Esophagus squamous epithelium (tissue), 5 donors: ENCODE measurements around the gene ANKRD29. TPM values are rescaled to one million over a fixed set of nuclear protein-coding genes. Genes with fewer than 3 reads are reported as not detected.

ENCODE experiments used
- DNase-seq: peaks from one replicate; lab custom pipeline; 2025; lab: John Stamatoyannopoulos, UW
- H3K27ac ChIP-seq, 4 donors: fragments of 200-600 bp; sonication (generic); one replicate each; pipeline ENCODE4 v1.5.1; 2016 to 2019; ENCODE audit warnings: mild to moderate bottlenecking in 1 of 4
- H3K27me3 ChIP-seq, 4 donors: fragments of 200-600 bp; sonication (generic); 1 replicate in 3 of 4; 2 replicates in 1 of 4; pipeline versions ENCODE4 v1.5.1 to v1.6.0; 2017 to 2021; ENCODE audit warnings: antibody characterized with exemption in 1 of 4
- H3K36me3 ChIP-seq, 3 donors: fragments of 200-600 bp; sonication (generic); one replicate each; pipeline ENCODE4 v1.5.1; 2016 to 2019
- H3K4me1 ChIP-seq, 3 donors: fragments of 200-600 bp; sonication (generic); one replicate each; pipeline ENCODE4 v1.5.1; 2017 to 2019
- H3K4me3 ChIP-seq, 4 donors: fragments of 200-600 bp; sonication (generic); 1 replicate in 3 of 4; 2 replicates in 1 of 4; pipeline ENCODE4 v1.5.1; 2016 to 2019; ENCODE audit warnings: mild to moderate bottlenecking in 2 of 4, moderate library complexity in 1 of 4
- H3K9me3 ChIP-seq, 3 donors: fragments of 200-600 bp; sonication (generic); one replicate each; pipeline ENCODE4 v1.5.1; 2016 to 2019
- POLR2A ChIP-seq, 4 donors: fragments of 450-650 bp; IDR thresholded peaks; one replicate each; pipeline ENCODE4 v1.6.1; 2017; ENCODE audit warnings: antibody characterized with exemption in 4 of 4, mild to moderate bottlenecking in 4 of 4, moderate library complexity in 3 of 4
- WGBS, 2 donors: methylation state at CpG; one replicate each; pipeline ENCODE4 v1.1.5; 2018; 5-methylcytosine and 5-hydroxymethylcytosine counted together
- intact Hi-C: fragments of 100-400 bp; cut with DNase I; formaldehyde crosslinking; loops from one replicate; pipeline ENCODE4 v1.15.0; 2022
- total RNA-seq, 4 donors: library from RNA; depleted of rRNA; stranded (reverse); fragments of >200 nt; gene quantifications; one replicate each; pipeline ENCODE4 v1.1.0, GENCODE V29; 2016
- TF ChIP-seq, protein P1 (sequence below), 6 experiments: fragments of 450-650 bp in 4 of 6; fragments of 200-600 bp in 2 of 6; sonication (generic) in 2 of 6; IDR thresholded peaks; one replicate each; pipeline ENCODE4 v1.5.1; 2016 to 2019; ENCODE audit warnings: antibody characterized with exemption in 6 of 6, mild to moderate bottlenecking in 4 of 6, moderate library complexity in 4 of 6
- donor health status: DM: yes; HTN: yes; CAD: no.

The ANKRD29 gene
- total RNA-seq, 4 donors from 2014 or later = 2.9 to 10.8 (median 9.2) TPM

DNA sequence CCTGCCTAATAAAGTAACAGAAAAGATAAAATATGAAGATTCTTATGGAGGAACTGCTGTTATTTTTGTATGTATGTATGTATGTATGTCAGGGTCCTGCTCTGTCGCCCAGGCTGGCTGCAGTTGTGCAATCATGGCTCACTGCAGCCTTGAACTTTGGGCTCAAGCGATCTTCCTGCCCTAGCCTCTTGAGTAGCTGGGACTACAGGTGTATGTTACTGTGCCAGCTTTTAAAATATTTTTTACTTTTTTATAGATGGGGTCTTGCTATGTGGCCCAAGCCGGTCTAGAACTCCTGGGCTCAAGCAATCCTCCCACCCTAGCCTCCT is 26.7 kb downstream of the ANKRD29 start:
- Histone ChIP-seq H3K4me1 (peaks cover 0 to 10% (median 0%) of the 10 kb centered on the region in 3 donors), H3K36me3 (no peaks in the 10 kb centered on the region), H3K27ac (no peak overlapping the region), H3K27me3 (no peaks in the 10 kb centered on the region), H3K4me3 (no peak overlapping the region), H3K9me3 (no peaks in the 10 kb centered on the region)
- TF ChIP-seq, protein P1, sequence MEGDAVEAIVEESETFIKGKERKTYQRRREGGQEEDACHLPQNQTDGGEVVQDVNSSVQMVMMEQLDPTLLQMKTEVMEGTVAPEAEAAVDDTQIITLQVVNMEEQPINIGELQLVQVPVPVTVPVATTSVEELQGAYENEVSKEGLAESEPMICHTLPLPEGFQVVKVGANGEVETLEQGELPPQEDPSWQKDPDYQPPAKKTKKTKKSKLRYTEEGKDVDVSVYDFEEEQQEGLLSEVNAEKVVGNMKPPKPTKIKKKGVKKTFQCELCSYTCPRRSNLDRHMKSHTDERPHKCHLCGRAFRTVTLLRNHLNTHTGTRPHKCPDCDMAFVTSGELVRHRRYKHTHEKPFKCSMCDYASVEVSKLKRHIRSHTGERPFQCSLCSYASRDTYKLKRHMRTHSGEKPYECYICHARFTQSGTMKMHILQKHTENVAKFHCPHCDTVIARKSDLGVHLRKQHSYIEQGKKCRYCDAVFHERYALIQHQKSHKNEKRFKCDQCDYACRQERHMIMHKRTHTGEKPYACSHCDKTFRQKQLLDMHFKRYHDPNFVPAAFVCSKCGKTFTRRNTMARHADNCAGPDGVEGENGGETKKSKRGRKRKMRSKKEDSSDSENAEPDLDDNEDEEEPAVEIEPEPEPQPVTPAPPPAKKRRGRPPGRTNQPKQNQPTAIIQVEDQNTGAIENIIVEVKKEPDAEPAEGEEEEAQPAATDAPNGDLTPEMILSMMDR (IDR thresholded peaks at IDR 0.05) = no peak
- TF ChIP-seq POLR2A (IDR thresholded peaks at IDR 0.05) = no peak
- DNase-seq = no peak
- 91 to 92% methylated on average over 3 of the region's 3 CpGs for WGBS, 2 donors
- intact Hi-C loops = no loop called here

DNA sequence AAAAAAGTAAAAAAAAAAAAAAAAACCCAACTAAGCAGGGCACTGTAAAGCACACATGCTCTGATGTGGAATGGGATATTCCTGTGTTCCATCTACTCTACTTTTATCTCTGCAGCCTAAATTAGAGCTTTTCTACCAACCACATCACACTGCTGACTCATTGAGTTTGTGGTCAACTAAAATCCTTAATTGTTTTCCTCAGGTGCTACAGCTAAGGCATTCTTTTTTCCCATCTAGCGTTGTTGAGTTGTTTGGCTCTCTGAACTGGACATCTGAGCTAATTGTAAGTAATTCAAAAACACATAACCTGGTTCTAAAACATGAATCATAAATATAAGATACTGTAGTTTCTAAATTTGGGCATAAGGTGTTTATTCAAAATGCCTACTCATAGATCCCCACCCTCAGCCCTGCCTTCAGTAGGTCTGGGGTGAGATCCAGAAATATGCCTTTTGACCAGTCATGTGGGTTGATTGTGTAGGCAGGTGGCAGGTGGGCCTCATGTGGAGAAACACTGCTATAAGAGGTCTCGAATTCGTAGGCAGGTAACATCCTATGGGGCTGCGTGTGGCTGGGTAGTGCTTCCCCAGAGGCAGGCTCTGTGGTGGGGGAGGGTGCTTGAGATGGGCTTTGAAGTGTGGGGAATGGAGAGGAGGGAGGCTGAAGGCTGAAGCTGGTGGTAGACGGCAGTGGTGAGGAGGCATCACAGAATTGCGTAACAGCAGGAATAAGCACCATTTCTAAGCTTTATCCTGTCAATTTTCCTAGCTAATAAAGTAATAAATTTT is 27.2 kb downstream of the ANKRD29 start:
- no peaks in the 10 kb centered on the region for H3K36me3 ChIP-seq
- H3K9me3 ChIP-seq = no peaks in the 10 kb centered on the region
- no peak overlapping the region for H3K27ac ChIP-seq
- peaks cover 0 to 10% (median 0%) of the 10 kb centered on the region in 3 donors for H3K4me1 ChIP-seq
- intact Hi-C loops = no loop called here
- H3K4me3 ChIP-seq = no peak overlapping the region
- no peak for DNase-seq
- TF ChIP-seq, protein P1 (IDR thresholded peaks at IDR 0.05) = no peak
- no peak for TF ChIP-seq POLR2A (IDR thresholded peaks at IDR 0.05)
- H3K27me3 ChIP-seq = no peaks in the 10 kb centered on the region
- WGBS, 2 donors = 79 to 80% methylated on average over 6 of the region's 6 CpGs

DNA sequence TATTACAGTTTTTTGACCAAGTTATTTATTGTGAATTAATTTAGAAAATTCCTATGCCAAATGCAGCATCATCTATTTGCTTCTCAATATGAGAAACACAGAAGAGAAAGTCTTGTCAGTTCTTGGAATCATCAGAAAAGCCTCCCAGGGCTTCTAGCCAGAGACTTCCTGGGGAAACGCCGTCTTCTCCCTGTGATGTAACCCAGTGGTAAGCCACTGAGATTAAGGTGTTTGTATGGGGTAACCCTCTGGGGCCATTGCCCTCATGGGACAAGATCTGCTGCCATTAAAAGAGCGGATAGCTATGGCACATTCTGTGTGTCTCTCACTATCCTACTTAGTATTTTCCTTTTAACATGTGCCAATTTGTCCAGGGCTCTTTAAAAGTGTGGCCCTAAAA is 28.0 kb downstream of the ANKRD29 start:
- no peak overlapping the region for H3K4me3 ChIP-seq
- peaks cover 0 to 10% (median 0%) of the 10 kb centered on the region in 3 donors for H3K4me1 ChIP-seq
- WGBS, 2 donors = 37 to 46% methylated on average over 3 of the region's 3 CpGs
- intact Hi-C loops = no loop called here
- H3K36me3 ChIP-seq = peaks cover 0 to under 1% (median 0%) of the 10 kb centered on the region in 3 donors
- H3K27me3 ChIP-seq = no peaks in the 10 kb centered on the region
- no peak overlapping the region for H3K27ac ChIP-seq
- DNase-seq = no peak
- H3K9me3 ChIP-seq = no peaks in the 10 kb centered on the region
- TF ChIP-seq, protein P1 (IDR thresholded peaks at IDR 0.05) = no peak
- TF ChIP-seq POLR2A (IDR thresholded peaks at IDR 0.05) = no peak

DNA sequence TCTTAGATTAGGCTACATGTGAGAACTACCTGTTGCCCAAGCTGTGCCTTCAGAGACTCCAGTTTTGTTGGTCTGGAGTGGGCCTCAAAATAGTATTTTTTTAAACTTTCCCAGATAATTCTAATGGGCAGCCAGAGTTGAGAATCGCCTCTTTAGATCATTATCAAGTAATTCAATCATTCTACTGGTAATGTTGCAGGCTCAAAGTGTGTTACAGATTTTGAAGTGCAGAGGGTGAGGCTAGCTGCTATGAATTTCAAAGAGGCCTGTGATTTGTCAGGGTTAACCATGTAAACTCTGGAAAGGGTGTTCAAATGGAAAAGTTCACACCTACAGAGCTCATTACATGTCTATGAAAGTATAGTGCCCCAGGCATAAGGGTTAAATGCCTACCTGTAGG is 30.1 kb downstream of the ANKRD29 start:
- Histone ChIP-seq H3K4me3 (no peak overlapping the region), H3K9me3 (no peaks in the 10 kb centered on the region), H3K36me3 (peaks cover 0 to 5% (median 0%) of the 10 kb centered on the region in 3 donors), H3K27ac (no peak overlapping the region), H3K27me3 (no peaks in the 10 kb centered on the region), H3K4me1 (peaks cover 0 to 14% (median 0%) of the 10 kb centered on the region in 3 donors)
- TF ChIP-seq, protein P1 (IDR thresholded peaks at IDR 0.05) = no peak
- no peak for TF ChIP-seq POLR2A (IDR thresholded peaks at IDR 0.05)
- 93 to 94% methylated on average over 1 of the region's 1 CpG for whole genome bisulfite sequencing, 2 donors
- intact Hi-C loops = no loop called here
- no peak for DNase-seq

DNA sequence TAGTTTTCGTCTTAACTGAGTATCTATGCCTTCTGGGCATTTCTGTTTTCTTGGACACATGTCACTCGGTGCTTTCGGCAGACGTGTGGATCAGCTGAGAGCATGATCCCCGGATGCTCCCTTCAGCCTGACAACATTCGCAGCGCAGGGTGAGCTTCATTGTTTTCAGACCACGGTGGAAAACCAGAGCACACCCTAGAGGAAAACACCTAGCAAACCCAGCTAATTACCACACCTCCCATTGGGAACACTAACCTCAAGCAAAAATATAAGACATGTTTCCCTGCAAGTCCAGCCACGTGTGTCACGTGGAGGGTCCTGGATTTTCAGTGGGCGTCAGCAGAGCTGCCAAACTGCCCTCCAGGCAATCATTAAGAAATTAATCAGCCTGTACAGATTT is 31.0 kb downstream of the ANKRD29 start:
- Histone ChIP-seq H3K4me3 (no peak overlapping the region), H3K27ac (no peak overlapping the region), H3K9me3 (no peaks in the 10 kb centered on the region), H3K4me1 (peaks cover 0 to 21% (median 0%) of the 10 kb centered on the region in 3 donors), H3K36me3 (peaks cover 0 to 5% (median 0%) of the 10 kb centered on the region in 3 donors), H3K27me3 (no peaks in the 10 kb centered on the region)
- no peak for TF ChIP-seq POLR2A (IDR thresholded peaks at IDR 0.05)
- TF ChIP-seq, protein P1 (IDR thresholded peaks at IDR 0.05) = no peak
- WGBS, 2 donors = 37 to 49% methylated on average over 11 of the region's 11 CpGs
- intact Hi-C loops = no loop called here
- DNase-seq = no peak
